Psoas muscle (tissue), 8 donors: Measurements from ENCODE around the gene LPP. TPM values are rescaled to one million over a fixed set of nuclear protein-coding genes. Genes with fewer than 3 reads are reported as not detected.

ENCODE experiments used
- ATAC-seq, 4 donors: fragments of 200-7000 bp; cut with Tn5 transposase; one replicate each; pipeline ENCODE4 v1.9.1; 2020; ENCODE audit warnings: moderate library complexity in 3 of 4, mild to moderate bottlenecking in 2 of 4
- DNase-seq, 2 donors: peaks; one replicate each; pipeline ENCODE4 v3.0.0-alpha.2; 2020
- H3K27ac ChIP-seq: fragments of 200-600 bp; one replicate; pipeline ENCODE4 v1.8.0; 2022
- H3K27me3 ChIP-seq, 3 donors: fragments of 200-600 bp in 1 of 3; one replicate each; pipeline versions ENCODE4 v1.6.1 to v1.8.0; 2013 to 2022; ENCODE audit warnings: low read length in 2 of 3, mild to moderate bottlenecking in 2 of 3, moderate library complexity in 1 of 3; ENCODE audit not compliant: insufficient read depth in 3 of 3
- H3K36me3 ChIP-seq, 2 donors: fragments of 200-600 bp in 1 of 2; one replicate each; pipeline versions ENCODE4 v1.6.1 to v1.8.0; 2013 to 2022; ENCODE audit warnings: low read depth in 1 of 2, mild to moderate bottlenecking in 1 of 2, moderate library complexity in 1 of 2; ENCODE audit not compliant: insufficient read depth in 1 of 2
- H3K4me1 ChIP-seq: fragments of 200-600 bp; one replicate; pipeline ENCODE4 v1.8.0; 2022
- H3K4me3 ChIP-seq: fragments of 200-600 bp; one replicate; pipeline ENCODE4 v1.8.0; 2022; ENCODE audit warnings: mild to moderate bottlenecking
- H3K9me3 ChIP-seq: fragments of 200-600 bp; one replicate; pipeline ENCODE4 v1.8.0; 2022
- WGBS, 3 donors: extraction: QIAGEN DNeasy Blood & Tissue Kit; methylation state at CpG; one replicate each; pipeline versions ENCODE4 v1.1.6 to v1.1.7; 2013; 5-methylcytosine and 5-hydroxymethylcytosine counted together
- intact Hi-C, 2 donors: fragments of 100-400 bp; cut with DNase I; formaldehyde crosslinking; loops; one replicate each; pipeline versions ENCODE4 v1.11.0 to v1.14.2; 2022
- polyA plus RNA-seq, 3 donors: library from polyadenylated mRNA; stranded (reverse); fragments of 200-250 nt; gene quantifications; one replicate each; pipeline ENCODE4 v1.2.3, GENCODE V29; 2013
- total RNA-seq, 4 donors: library from RNA; stranded (reverse); fragmentation: NEBNext Ultra II Directional in 2 of 4; extraction: Animal tissue kit (Norgen Biotek cat#: 25700) in 2 of 4; gene quantifications; one replicate each; pipeline versions ENCODE4 v1.2.1 to v1.2.4, GENCODE V29; 2021 to 2023
- TF ChIP-seq, protein P1 (sequence below): fragments of 200-600 bp; IDR thresholded peaks from one replicate; pipeline ENCODE4 v1.8.0; 2022; ENCODE audit warnings: antibody characterized with exemption
- donor health status: healthy with polysubstance abuse.
- donor health status: DM: no; HTN: no; CAD: no; lungs with moderate emphysema.
- donor health status: Bipolar disorder and iron deficiency.
- donor health status: healthy.
- donor health status: DM: yes; HTN: yes; CAD: no.
- donor health status: DM: no; HTN: no; CAD: no.
- donor health status: DM: no; HTN: no; CAD: no.
- donor health status: DM: yes; HTN: yes; CAD: no.

LPP gene
- total and polyA plus RNA-seq, 7 donors: 2.6 to 80.3 (median 42.8) TPM

DNA sequence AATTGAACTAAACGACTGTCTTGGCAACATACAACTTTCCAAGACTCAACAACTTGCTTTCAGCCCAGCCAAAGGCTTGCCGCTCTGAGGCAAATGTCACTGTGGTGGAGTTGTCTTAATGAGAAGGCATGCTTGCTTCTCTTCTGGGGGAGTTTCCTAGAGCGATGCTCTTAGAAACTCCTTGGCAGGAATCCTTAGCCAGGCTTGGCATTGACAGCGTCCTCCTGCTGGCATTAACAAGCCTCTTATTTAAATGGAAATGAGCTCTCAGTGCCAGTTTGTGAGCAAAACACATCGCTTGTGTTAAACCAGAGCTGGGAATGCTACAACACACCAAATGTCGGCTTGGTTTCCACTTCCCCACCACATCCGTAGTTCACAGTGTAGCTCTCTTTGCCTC, 752.3 kb downstream of the LPP start:
- Histone ChIP-seq H3K9me3 (peaks cover 5% of the 10 kb centered on the region), H3K4me3 (no peak overlapping the region), H3K4me1 (no peaks in the 10 kb centered on the region), H3K27ac (no peak overlapping the region), H3K27me3 (no peaks in the 10 kb centered on the region), H3K36me3 (no peaks in the 10 kb centered on the region)
- intact Hi-C loops: no loop called here
- 54 to 64% (median 57%) methylated on average over 7 of the region's 7 CpGs for WGBS, 3 donors
- DNase-seq (no peak), ATAC-seq (no peak)
- TF ChIP-seq, protein P1, sequence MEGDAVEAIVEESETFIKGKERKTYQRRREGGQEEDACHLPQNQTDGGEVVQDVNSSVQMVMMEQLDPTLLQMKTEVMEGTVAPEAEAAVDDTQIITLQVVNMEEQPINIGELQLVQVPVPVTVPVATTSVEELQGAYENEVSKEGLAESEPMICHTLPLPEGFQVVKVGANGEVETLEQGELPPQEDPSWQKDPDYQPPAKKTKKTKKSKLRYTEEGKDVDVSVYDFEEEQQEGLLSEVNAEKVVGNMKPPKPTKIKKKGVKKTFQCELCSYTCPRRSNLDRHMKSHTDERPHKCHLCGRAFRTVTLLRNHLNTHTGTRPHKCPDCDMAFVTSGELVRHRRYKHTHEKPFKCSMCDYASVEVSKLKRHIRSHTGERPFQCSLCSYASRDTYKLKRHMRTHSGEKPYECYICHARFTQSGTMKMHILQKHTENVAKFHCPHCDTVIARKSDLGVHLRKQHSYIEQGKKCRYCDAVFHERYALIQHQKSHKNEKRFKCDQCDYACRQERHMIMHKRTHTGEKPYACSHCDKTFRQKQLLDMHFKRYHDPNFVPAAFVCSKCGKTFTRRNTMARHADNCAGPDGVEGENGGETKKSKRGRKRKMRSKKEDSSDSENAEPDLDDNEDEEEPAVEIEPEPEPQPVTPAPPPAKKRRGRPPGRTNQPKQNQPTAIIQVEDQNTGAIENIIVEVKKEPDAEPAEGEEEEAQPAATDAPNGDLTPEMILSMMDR: no peak

GRCh38 chr3:188908002-188908850, 754.3 kb downstream of the LPP start:
- 91 to 92% (median 91%) methylated on average over 5 of the region's 5 CpGs for WGBS, 3 donors
- no peak for DNase-seq
- Histone ChIP-seq H3K4me1 (no peaks in the 10 kb centered on the region), H3K36me3 (no peaks in the 10 kb centered on the region), H3K27ac (no peak overlapping the region), H3K27me3 (no peaks in the 10 kb centered on the region), H3K4me3 (no peak overlapping the region), H3K9me3 (peaks cover 5% of the 10 kb centered on the region)
- intact Hi-C loops: no loop called here
- TF ChIP-seq, protein P1: no peak
- ATAC-seq: no peak

DNA sequence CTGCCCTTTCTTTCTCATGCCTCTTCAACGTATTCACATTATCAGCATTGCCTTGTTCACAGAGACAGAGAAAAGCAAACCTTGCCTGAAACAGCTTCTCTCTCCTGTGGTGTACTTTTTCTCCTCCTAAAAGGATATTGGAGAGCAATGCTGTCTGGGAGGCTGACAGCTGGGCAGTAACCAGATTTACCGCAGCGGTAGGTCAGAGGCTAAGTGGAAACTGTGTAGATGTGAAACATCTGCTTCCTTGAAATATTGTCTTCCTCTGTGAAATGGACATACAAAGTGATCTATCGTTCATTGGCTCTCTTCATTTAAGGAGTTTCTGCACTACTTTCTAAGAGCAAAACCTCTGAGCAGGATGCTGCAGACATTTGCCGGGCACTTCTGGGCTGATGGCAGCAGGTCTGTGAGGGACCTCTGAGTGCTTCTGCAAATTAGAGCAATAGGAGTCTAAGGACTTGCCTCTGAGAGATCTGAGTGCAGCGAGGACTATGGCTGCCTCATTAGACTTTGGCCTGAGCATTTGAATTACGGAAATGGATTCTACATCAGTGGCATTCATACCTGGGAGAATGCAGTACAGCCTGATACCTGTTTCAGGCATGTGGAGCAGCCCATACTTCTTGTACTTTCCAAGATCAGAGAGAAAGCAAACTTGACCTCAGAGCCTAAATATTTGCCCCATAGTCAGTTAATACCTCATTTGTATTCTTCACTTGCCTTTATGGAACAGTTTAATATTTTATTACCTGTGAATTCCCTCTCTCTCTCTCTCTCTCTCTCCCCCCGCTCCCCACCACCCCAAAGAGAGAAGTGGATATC, 757.3 kb downstream of the LPP start:
- 66 to 74% (median 71%) methylated on average over 8 of the region's 8 CpGs for WGBS, 3 donors
- H3K9me3 ChIP-seq: no peaks in the 10 kb centered on the region
- H3K27ac ChIP-seq: no peak overlapping the region
- intact Hi-C loops: no loop called here
- TF ChIP-seq, protein P1: no peak
- H3K27me3 ChIP-seq: peaks cover 0 to 1% (median 0%) of the 10 kb centered on the region in 3 donors
- ATAC-seq: no peak
- H3K36me3 ChIP-seq: no peaks in the 10 kb centered on the region
- no peak for DNase-seq
- H3K4me3 ChIP-seq: no peak overlapping the region
- H3K4me1 ChIP-seq: no peaks in the 10 kb centered on the region

DNA sequence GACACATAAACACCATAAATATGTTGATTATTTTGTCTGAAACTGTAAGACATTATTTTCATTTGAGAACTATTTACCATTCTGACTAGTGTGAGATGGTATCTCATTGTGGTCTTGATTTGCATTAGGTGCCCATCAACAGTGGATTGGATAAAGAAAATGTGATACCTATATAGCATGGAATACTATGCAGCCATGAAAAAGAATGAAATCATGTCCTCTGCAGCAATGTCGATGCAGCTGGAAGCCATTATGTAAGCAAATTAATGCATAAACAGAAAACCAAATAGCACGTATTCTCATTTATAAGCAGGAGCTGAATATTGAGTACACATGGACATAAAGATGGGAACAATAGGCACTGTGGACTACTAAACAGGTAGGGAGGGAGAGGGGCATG, 759.1 kb downstream of the LPP start:
- intact Hi-C loops: no loop called here
- WGBS, 3 donors: 97 to 100% (median 97%) methylated on average over 2 of the region's 2 CpGs

More for the DNA sequence above, 759.1 kb downstream of the LPP start:
- no peak for ATAC-seq
- Histone ChIP-seq H3K4me3 (no peak overlapping the region), H3K27ac (no peak overlapping the region), H3K4me1 (no peaks in the 10 kb centered on the region), H3K9me3 (no peaks in the 10 kb centered on the region), H3K27me3 (peaks cover 0 to 1% (median 0%) of the 10 kb centered on the region in 3 donors), H3K36me3 (no peaks in the 10 kb centered on the region)
- TF ChIP-seq, protein P1: no peak
- no peak for DNase-seq
